Measurements from ENCODE around the gene ERBB4. TPM values are rescaled to one million over a fixed set of nuclear protein-coding genes. Genes with fewer than 3 reads are reported as not detected.

Gene ERBB4
- total RNA-seq, 4 donors from 2014 or later: 0.59 to 1.5 (median 0.83) TPM

GRCh38 chr2:212402316-212402715 is 136.3 kb downstream of the ERBB4 start:
- no peak overlapping the region for H3K4me3 ChIP-seq (ENCODE audit: low read depth, poor library complexity, severe bottlenecking)
- no peak for DNase-seq (ENCODE audit: low spot score in 2 of 2)
- TF ChIP-seq POLR2A (IDR thresholded peaks at IDR 0.05): no peak
- no peak for TF ChIP-seq CTCF (IDR thresholded peaks at IDR 0.05)
- intact Hi-C loops (cut with DNase I; ENCODE audit: low total_unique reads): no loop called here
- WGBS, 2 donors: 64 to 68% methylated on average over 4 of the region's 4 CpGs

- no peak for DNase-seq (ENCODE audit: low spot score in 2 of 2)
- intact Hi-C loops (cut with DNase I; ENCODE audit: low total_unique reads): no loop called here
- no peak for TF ChIP-seq POLR2A (IDR thresholded peaks at IDR 0.05)
- TF ChIP-seq CTCF (IDR thresholded peaks at IDR 0.05): no peak
- WGBS, 2 donors: 84% methylated on average over 1 of the region's 1 CpG
- H3K4me3 ChIP-seq (ENCODE audit: low read depth, poor library complexity, severe bottlenecking): no peak overlapping the region
Observed at GRCh38 chr2:212398316-212398715, 140.3 kb downstream of the ERBB4 start.

- intact Hi-C loops (cut with DNase I; ENCODE audit: low total_unique reads): no loop called here
- TF ChIP-seq POLR2A (IDR thresholded peaks at IDR 0.05) (no peak), CTCF (IDR thresholded peaks at IDR 0.05) (no peak)
- no peak overlapping the region for H3K4me3 ChIP-seq (ENCODE audit: low read depth, poor library complexity, severe bottlenecking)
- 76 to 81% methylated on average over 3 of the region's 3 CpGs for WGBS, 2 donors
- no peak for DNase-seq (ENCODE audit: low spot score in 2 of 2)
Observed at GRCh38 chr2:212392544-212392943, 146.1 kb downstream of the ERBB4 start.

GRCh38 chr2:212392043-212392442 is 146.6 kb downstream of the ERBB4 start:
- no peak overlapping the region for H3K4me3 ChIP-seq (ENCODE audit: low read depth, poor library complexity, severe bottlenecking)
- intact Hi-C loops (cut with DNase I; ENCODE audit: low total_unique reads): no loop called here
- 65 to 66% methylated on average over 2 of the region's 2 CpGs for WGBS, 2 donors
- TF ChIP-seq CTCF (IDR thresholded peaks at IDR 0.05): no peak
- TF ChIP-seq POLR2A (IDR thresholded peaks at IDR 0.05): no peak
- DNase-seq (ENCODE audit: low spot score in 2 of 2): no peak

- TF ChIP-seq CTCF (IDR thresholded peaks at IDR 0.05) (no peak), POLR2A (IDR thresholded peaks at IDR 0.05) (no peak)
- intact Hi-C loops (cut with DNase I; ENCODE audit: low total_unique reads): no loop called here
- H3K4me3 ChIP-seq (ENCODE audit: low read depth, poor library complexity, severe bottlenecking): no peak overlapping the region
- DNase-seq (ENCODE audit: low spot score in 2 of 2): no peak
- WGBS, 2 donors: 85 to 92% methylated on average over 4 of the region's 4 CpGs
Observed at GRCh38 chr2:212387146-212387545, 151.5 kb downstream of the ERBB4 start.

- intact Hi-C loops (cut with DNase I; ENCODE audit: low total_unique reads): no loop called here
- no peak overlapping the region for H3K4me3 ChIP-seq (ENCODE audit: low read depth, poor library complexity, severe bottlenecking)
- 55 to 62% methylated on average over 2 of the region's 2 CpGs for WGBS, 2 donors
- TF ChIP-seq POLR2A (IDR thresholded peaks at IDR 0.05): no peak
- no peak for TF ChIP-seq CTCF (IDR thresholded peaks at IDR 0.05)
- no peak for DNase-seq (ENCODE audit: low spot score in 2 of 2)
Observed at GRCh38 chr2:212385241-212385640, 153.4 kb downstream of the ERBB4 start.

Data from lower leg skin (tissue), 4 donors.